ENCODE data around the gene PACSIN3. TPM values are rescaled to one million over a fixed set of nuclear protein-coding genes. Genes with fewer than 3 reads are reported as not detected.

PACSIN3 gene
- total RNA-seq, 1 experiment from 2014 or later = 63.1 TPM

GRCh38 chr11:47149782-47150181 is 36.5 kb downstream of the PACSIN3 start:
- Histone ChIP-seq H3K4me1 (ENCODE audit: control insufficient read depth in 1 of 2, insufficient read depth in 2 of 2, low read length in 2 of 2) (no peaks in the 10 kb centered on the region), H3K27ac (ENCODE audit: low read depth, low read length) (no peak overlapping the region), H3K9me3 (ENCODE audit: control insufficient read depth in 1 of 2, insufficient read depth in 1 of 2, low read depth in 1 of 2, low read length in 2 of 2) (no peaks in the 10 kb centered on the region), H3K9ac (ENCODE audit: low read length) (no peak overlapping the region), H3K9me2 (ENCODE audit: insufficient read depth) (no peaks in the 10 kb centered on the region), H3K36me3 (ENCODE audit: control insufficient read depth in 1 of 2, insufficient read depth in 2 of 2, low read length in 2 of 2) (no peaks in the 10 kb centered on the region; a peak in 1 of 4 replicates), H3K79me2 (ENCODE audit: insufficient read depth, low read length) (no peaks in the 10 kb centered on the region), H3K27me3 (ENCODE audit: insufficient read depth, low read length) (no peaks in the 10 kb centered on the region), H3K4me2 (ENCODE audit: low read length) (no peak overlapping the region), H3K4me3 (replicated peaks in 1 of 2; ENCODE audit: low read depth in 1 of 2, low read length in 2 of 2) (no peak overlapping the region), H2AFZ (ENCODE audit: low read depth, low read length, poor library complexity, severe bottlenecking) (no peak overlapping the region), H4K20me1 (ENCODE audit: insufficient read depth) (no peaks in the 10 kb centered on the region)
- ChIA-PET POLR2A (no interaction called here), RAD21 (ENCODE audit: low non-redundant PET in 1 of 2, low total read pairs in 2 of 2, uncharacterized antibody in 2 of 2, unreplicated experiment in 2 of 2) (no interaction called here), CTCF (no interaction called here)
- TF ChIP-seq RAD21 (IDR thresholded peaks at IDR 0.05; ENCODE audit: low read depth) (no peak), EZH2 (IDR thresholded peaks at IDR 0.05) (no peak), JUND (IDR thresholded peaks at IDR 0.05) (no peak), ZFX (IDR thresholded peaks at IDR 0.05) (no peak), POLR2A (IDR thresholded peaks at IDR 0.05; ENCODE audit: borderline replicate concordance, extremely low read depth, insufficient read depth, insufficient read length) (no peak), CTCF (IDR thresholded peaks at IDR 0.05 in 2 of 3, conservative IDR thresholded peaks at IDR 0.05 in 1 of 3; ENCODE audit: borderline replicate concordance in 1 of 3, insufficient read depth in 1 of 3, low read depth in 2 of 3, low read length in 2 of 3) (no peak), SP1 (IDR thresholded peaks at IDR 0.05; ENCODE audit: low read depth) (no peak), EZH2phosphoT487 (IDR thresholded peaks at IDR 0.05; ENCODE audit: borderline replicate concordance) (no peak), CEBPB (IDR thresholded peaks at IDR 0.05; ENCODE audit: low read depth) (no peak)
- ATAC-seq = no peak
- intact Hi-C loops (cut with micrococcal nuclease) = no loop called here
- no TSS peak for BruUV-seq (replicated peaks)
- DNase-seq (ENCODE audit: low read depth, low spot score) = no peak

GRCh38 chr11:47148903-47149531 is 37.2 kb downstream of the PACSIN3 start:
- Histone ChIP-seq H3K36me3 (ENCODE audit: control insufficient read depth in 1 of 2, insufficient read depth in 2 of 2, low read length in 2 of 2) (no peaks in the 10 kb centered on the region; a peak in 1 of 4 replicates), H3K4me1 (ENCODE audit: control insufficient read depth in 1 of 2, insufficient read depth in 2 of 2, low read length in 2 of 2) (no peaks in the 10 kb centered on the region), H3K27me3 (ENCODE audit: insufficient read depth, low read length) (no peaks in the 10 kb centered on the region), H3K27ac (ENCODE audit: low read depth, low read length) (no peak overlapping the region), H4K20me1 (ENCODE audit: insufficient read depth) (no peaks in the 10 kb centered on the region), H2AFZ (ENCODE audit: low read depth, low read length, poor library complexity, severe bottlenecking) (no peak overlapping the region), H3K9ac (ENCODE audit: low read length) (no peak overlapping the region), H3K4me3 (replicated peaks in 1 of 2; ENCODE audit: low read depth in 1 of 2, low read length in 2 of 2) (no peak overlapping the region), H3K9me3 (ENCODE audit: control insufficient read depth in 1 of 2, insufficient read depth in 1 of 2, low read depth in 1 of 2, low read length in 2 of 2) (no peaks in the 10 kb centered on the region), H3K4me2 (ENCODE audit: low read length) (no peak overlapping the region), H3K79me2 (ENCODE audit: insufficient read depth, low read length) (no peaks in the 10 kb centered on the region), H3K9me2 (ENCODE audit: insufficient read depth) (no peaks in the 10 kb centered on the region)
- ChIA-PET RAD21 (ENCODE audit: low non-redundant PET in 1 of 2, low total read pairs in 2 of 2, uncharacterized antibody in 2 of 2, unreplicated experiment in 2 of 2) (no interaction called here), CTCF (no interaction called here), POLR2A (no interaction called here)
- intact Hi-C loops (cut with micrococcal nuclease) = no loop called here
- ATAC-seq (no peak), DNase-seq (ENCODE audit: low read depth, low spot score) (no peak)
- no TSS peak for BruUV-seq (replicated peaks)
- TF ChIP-seq SP1 (IDR thresholded peaks at IDR 0.05; ENCODE audit: low read depth) (no peak), TCF7L2 (IDR thresholded peaks at IDR 0.05; ENCODE audit: borderline replicate concordance, extremely low read depth, insufficient read depth, insufficient read length) (no peak), EZH2 (IDR thresholded peaks at IDR 0.05) (no peak)

Data from HCT116 (cell line).